ENCODE measurements around the gene PPIL1.

The PPIL1 gene

DNA sequence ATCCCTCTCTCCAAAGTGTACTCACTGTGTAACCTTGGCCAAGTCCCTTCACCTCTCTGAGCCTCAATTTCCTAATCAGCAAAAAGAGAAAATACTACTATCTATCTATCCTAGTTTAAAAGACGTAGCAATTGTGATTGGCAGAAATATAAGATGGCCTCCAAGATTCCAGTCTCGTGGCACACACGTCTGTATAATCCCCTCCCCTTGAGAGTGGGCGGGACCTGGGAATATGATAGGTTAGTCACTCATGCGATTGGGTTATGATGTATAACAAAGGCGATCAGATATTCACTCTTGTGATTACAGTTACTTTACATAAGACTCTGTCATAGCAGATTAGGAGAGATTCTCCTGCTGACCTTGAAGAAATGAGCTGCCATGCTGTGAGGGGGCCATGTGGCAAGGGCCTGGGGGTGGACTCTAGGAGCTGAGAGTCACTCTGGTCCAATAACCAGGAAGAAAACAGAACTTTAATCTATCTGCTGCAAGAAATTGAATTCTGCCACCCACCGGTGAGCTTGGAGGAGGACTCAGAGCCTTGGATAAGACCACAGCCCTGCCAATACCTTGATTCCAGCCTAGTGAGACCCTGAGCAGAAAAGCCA is 41.3 kb downstream of the PPIL1 start:
- no peak for DNase-seq

DNA sequence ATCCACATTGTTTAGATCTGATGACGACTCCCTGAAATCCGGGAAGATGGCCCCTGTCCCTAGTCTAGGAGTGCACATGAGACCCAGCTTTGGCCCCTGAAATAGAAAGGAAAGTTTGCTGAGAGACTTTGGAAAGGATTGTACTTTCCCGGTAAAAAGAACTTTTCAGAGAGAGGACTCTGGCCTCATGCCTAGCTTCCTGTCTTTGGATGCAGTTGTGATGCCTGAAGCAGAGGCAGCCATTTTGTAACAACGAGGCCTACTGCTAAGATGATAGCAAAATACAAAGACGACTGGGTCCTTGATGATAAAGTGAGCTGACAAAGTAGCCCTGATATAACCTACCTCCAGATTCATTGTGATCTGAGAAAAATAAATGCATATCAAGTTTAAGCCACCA is 42.3 kb downstream of the PPIL1 start:
- DNase-seq: no peak

DNA sequence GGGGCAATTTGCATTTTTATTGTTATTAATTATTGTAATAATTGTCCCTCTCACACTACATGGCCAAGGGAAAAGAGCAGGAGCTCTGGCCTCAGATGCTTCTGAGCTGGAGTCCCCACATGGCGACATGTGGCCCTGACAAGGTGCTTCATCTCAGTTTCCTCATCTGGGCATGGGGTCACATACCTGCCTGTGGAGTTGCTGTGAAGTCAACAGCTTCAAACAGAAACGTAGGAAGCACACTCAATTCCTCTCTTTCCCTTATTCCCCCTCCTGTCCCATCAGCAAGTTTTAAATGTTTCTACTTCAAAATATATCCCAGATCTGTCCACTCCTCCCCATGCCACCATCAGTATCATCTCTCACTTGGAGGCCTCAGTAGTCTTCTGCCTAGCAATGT is 44.0 kb downstream of the PPIL1 start:
- no peak for DNase-seq

DNA sequence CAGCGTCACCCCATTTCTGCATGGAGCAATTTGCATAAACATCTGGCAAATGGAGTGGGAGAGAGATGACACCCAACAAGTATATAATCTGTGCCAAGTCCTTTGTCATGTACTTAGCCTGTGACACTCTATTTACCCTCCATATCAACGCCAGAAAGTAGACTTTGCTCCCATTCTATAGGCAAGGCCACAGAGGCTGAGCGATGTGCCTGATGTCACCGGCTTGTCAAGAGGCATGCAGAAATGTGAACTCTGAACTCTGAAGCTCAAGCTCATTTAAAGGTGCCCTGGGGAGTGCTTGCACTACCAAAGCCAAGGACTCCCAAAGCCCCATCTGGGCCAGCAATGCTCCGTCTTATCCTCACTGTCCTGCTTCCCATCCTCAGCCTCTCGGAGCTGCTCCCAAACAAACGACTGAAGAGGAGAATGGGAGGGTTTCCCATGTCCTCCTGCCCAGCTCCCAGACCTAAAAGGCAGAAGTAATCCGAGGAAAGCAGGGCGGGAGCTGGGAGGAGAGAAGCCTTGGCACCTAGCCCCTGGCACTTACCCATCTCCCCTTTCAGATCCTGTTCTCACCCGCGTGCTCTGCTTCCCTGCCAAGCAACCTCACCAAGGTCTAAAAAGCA is 44.6 kb downstream of the PPIL1 start:
- no peak for DNase-seq

DNA sequence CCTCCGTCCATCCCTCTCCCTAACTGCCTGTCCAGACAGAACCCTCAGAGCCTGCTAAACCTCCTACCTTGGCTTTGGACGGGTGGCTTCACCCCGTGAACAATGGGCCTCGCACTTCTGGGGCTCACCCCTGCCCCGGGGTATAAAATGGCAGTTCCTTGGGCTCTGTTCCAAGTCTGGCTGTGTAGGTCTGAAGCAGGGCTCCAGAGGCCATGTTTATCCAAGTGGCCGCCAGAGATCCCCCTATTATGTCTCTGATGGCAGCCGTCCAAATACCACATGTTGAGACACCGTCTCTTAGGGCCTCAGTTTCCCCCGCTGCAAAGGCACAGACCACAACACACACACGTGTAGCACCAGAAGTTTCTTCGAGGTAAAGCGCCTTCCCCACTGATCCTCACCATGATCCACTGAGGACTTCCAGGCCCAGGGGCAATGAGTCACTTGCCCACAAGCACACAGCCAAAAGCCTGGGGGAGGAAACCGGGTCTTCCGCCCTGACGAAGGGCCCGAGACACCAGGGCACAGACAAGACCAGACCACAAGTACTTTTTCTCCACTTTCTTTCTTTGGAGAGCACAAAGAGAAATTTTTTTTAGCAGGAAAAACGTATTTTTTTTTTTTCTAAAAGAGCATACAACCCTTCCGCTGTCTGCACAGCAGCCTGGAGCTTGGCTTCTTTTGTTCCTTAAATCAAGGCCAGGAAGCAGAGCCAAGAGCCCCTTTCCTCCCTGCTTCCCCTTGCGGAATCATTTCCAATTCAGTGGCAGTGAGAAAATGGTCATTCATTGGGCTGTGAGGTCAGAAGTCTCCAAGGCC is 47.1 kb downstream of the PPIL1 start:
- DNase-seq: no peak

DNA sequence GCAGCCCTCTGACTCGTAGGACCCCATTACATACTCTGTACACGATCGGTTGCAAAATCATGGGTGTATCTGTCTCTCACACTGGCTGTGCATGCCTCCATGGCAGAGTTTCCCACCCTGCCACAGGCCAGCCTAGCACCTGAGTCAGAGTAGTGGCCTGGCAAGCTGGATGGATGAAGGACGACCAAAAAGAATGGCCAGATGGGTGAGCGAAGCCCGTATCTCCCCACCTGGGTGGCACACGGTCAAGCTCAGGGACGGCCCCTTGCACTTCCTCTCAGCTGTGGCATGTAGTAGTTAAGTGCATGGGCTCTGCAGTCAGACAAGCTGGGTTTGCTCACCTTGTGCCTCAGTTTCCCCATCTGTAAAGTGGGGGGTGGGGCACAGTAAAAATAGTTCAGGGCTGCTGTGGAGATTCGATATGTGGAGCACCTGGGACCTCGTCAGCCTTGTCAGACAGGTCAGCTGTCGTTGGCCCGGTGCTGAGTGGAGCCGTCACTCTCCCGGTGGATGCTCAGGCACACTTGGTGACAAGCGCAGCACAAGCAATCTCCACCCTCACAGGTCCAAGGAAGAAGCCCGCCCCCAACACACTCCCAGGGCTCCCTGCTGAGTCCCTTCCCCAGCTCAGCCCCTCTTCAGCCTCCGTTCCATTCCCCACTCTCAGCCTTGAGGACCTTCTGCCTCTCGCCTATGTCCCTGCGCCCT is 47.9 kb downstream of the PPIL1 start:
- DNase-seq: no peak

DNA sequence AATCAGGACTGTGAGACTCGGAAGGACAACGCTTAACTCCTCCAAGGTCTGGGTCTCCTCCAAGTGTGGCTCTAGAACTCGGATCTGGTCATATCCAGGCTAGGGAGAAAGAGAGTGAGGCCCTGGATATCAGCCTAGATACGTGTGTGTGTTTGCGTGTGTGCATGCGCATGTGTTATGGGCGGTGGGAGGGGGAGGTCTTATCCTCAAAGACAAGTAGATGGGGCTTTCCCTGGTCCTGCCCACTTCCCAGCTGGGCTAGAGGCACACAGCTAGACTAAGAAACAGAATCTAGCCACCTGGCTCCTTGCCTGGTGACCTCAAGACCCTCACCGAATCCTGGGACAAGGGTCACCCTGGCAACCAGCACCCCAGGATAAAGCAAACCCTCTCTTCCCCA is 48.6 kb downstream of the PPIL1 start:
- DNase-seq: no peak

DNA sequence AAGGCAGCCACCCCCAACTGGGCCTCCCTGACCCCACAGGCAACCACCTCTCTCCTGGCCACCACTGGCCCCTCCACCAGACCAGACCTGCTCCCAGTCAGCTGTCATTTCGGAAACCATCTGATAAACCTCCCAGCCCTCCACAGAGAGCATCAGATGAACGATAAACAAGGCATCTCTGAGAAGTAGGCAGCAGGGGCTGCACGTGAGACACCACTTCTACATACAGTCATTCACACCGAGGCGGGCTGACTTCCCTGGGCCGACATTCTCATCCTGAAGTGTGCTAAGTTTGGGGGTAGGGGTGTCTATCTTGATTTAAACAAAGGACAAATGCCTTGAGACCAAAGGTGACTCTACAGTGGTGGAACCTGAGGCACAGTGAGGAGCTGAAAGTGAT is 49.2 kb downstream of the PPIL1 start:
- DNase-seq: no peak

DNA sequence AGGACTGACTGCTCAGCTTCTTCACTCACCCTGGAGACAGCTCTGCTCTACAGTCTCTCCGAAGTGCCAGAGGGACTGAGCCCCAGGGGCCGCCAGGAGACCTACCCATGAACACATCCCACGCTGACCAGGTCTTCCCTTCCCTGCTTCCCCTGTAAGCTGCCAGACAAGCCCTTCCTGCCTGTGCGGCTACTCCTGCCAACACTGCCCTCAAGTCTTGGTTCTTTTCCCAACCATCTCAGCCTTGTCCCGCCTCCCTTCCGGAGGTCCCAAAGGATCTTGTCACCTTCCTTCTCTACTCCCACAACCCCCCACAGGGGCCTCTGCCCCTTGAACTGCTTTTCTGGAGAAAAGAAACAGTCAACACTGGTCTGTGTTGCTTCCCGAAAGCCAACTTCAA is 50.4 kb downstream of the PPIL1 start:
- DNase-seq: no peak

DNA sequence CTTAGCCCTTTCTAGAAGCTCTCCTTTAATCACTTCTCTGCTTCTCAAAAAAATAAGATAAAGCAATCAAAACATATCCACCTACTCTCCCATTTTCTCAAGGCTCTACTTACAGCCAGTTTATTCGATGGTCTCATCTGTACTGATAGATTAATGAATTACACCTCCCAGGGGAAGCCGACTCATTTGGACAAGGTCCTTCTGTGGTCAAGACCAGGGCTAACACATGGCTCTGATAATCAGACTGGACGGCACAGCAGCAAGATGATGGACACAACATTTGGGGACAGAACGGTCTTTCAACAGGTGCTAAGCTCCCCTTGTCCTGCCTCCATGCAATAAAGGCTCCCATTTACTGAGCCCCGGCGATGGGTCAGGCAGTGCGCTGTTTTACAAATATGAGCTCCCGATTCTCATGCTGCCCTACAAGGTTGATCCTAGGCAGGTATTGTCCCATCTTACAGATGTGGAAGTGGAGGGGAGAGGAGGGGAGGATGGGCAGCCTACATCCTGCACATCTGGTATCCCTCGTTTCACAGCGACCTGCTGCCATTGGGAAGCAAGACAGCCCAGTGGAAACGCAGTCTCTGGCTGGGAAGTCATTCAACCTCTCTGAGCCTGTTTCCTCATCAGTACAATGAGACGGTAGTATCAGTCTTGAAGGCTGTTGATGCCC is 51.0 kb downstream of the PPIL1 start:
- DNase-seq: no peak

DNA sequence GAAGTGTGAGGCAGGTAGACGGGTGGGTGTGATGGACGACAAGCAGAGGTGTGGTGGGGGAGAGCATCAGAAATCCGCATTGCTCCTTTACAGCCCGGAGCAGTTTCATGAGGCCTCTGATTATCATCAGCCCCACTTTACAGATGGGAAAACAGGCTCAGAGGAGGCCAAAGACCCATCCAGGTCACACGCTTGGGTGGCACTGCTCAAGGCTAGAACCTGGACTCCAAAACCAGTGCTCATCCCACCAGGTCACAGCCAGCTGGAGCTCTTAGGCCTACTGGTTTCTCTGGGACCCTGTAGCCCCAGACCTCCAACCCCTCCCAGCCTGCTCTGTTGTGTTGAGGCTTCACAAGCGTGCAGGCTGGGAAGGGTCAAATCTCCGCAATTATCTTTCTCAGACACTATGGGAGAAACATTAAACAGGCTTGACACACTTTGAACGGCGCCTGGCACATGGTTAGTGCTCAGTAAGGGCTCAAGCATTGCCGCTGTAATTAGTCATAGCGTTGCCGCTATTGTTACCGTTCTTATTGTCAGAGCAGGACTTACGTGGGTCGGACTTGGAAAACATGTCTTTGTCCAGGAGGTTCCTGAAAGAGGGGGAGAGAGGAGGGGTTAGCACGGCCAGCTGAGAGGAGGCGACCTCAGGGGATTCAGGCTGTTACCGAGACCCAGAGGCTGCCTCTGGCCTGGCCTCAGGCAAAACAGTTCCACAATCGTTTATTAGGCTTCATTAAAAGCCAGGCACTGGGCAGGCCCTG is 51.9 kb downstream of the PPIL1 start:
- no peak for DNase-seq

DNA sequence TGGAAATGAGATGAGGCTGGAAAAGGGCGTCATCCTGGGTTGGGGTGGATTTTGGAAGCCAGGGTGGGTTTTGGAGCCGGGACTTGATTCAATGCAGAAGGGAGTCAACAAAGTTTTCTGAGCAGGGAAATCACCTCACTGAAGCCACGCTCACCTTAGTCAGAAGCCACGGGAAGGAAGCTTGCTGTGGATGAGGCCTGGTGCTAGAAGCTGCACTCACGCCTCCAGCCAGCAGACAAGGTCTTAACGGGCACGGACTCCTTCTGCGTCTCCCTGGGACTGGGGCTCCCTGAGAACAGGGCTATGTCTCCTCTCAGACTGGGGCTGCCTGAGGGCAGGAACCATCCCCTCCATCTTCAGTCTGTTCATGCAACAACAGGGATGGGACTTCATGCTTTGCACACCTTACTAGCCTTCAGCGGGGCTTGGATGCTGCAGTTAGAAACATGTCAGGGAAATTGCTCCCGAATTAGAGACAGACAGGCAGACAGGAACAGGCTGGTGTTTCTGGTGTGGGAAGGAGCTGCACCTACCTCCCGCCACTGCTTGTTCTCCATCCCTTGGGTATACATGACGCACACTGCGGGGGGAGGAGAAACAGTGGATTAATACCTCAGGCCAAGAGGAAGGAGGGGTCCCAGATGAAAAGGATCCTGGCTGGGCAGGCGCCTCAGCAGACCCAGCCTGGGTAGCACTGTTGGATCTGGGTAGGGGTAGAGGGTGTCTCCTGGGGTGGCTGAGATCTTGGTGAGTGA is 52.8 kb downstream of the PPIL1 start:
- DNase-seq: no peak

DNA sequence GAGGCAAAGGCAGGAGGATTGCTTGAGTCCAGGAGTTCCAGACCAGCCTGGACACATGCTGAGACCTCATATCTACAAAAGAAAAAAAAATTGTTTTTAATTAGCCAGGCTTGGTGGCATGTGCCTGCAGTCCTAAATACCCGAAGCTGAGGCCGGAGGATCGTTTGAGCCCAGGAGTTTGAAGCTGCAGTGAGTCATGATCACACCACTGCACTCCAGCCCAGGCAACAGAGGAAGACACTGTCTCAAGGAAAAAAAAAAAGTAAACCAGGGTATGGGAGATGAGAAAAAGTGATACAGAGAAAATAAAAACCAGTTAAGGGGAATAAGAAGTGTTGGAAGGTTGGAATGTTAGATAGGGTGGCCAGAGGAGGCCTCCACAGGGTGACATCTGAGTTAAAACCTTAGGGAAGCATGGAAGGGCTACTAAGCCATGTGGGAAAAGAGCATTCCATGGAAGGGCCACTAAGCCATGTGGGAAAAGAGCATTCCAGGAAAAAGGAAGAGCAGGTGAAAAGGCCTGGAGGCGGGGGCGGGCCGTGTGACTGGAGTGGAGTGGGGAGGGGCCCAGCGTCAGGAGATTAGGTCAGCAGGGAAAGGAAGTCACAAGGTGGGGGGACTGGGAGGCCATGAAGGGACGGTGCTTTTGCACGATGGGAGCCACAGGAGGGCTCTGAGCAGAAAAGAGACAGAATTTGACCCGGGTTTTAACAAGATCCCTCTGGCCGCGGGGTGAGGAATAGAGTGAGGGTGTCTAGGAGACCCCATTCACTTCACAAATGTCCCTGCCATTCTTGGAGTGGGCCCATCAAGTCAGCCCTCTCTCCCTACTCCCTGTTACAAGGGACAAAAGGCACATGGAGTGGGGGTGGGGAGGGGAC is 53.7 kb downstream of the PPIL1 start:
- no peak for DNase-seq

DNA sequence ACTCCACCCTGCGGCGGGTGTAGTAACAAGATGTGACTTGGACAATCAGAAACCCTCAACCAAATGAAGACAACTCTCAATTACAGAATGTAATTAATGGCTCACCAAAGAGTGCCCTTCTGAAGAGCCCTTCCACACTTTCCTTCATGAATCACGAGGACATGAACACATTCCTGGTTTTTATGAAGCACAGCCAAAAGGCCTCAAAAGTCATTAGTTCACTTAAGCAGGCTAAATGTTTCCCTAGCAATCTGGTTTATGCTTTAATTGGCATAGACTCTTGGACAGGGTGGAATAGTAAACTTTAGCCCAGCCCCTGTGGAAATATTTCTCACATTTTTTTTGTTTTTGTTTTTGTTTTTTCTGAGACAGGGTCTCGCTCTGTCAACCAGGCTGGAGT is 55.8 kb downstream of the PPIL1 start:
- DNase-seq: no peak

DNA sequence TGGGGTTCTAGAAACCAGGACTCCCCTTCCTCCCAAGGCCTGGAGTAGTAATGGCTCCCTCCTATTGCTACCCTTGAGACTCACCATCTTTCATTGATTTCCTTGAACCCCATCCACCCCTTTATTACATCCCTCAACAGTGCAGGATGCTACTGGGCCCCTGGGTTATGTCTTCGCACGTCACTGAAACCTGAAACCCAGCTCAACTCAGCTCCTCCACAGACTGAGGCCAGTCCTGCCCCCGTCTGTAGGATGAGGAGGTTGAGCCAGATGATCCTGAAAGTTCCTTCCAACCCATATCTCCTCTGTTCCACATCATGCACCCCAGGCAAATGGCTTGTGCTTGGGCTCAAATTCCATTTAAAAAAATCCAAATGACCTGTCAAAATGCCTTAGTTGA is 56.8 kb downstream of the PPIL1 start:
- DNase-seq: no peak

DNA sequence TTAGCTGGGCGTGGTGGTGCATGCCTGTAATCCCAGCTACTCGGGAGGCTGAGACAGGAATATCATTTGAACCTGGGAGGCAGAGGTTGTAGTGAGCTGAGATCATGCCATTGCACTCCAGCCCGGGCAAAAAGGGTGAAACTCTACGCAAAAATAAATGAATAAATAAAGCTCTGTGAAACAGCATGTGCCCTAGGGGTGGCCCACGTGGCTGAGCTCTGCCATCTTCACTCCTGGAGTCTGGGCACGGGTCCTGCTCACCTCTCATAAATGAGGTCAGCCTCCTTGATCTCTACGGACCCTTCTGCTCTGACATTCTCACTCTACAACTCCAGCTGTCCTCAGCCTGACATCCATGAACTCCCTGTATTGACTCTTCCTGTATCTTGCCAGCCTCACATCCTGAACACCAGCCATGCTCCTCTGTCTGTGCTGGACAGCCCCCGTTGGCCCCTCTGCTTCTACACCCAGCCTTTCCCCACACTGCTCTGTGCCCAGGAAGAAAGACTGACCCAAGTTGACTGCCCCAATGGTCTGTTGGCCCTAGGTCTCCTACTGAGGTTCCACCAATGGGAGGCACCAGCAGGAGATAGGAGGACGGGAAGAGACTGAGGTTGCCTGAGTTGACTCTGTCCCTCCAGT is 57.3 kb downstream of the PPIL1 start:
- no peak for DNase-seq

DNA sequence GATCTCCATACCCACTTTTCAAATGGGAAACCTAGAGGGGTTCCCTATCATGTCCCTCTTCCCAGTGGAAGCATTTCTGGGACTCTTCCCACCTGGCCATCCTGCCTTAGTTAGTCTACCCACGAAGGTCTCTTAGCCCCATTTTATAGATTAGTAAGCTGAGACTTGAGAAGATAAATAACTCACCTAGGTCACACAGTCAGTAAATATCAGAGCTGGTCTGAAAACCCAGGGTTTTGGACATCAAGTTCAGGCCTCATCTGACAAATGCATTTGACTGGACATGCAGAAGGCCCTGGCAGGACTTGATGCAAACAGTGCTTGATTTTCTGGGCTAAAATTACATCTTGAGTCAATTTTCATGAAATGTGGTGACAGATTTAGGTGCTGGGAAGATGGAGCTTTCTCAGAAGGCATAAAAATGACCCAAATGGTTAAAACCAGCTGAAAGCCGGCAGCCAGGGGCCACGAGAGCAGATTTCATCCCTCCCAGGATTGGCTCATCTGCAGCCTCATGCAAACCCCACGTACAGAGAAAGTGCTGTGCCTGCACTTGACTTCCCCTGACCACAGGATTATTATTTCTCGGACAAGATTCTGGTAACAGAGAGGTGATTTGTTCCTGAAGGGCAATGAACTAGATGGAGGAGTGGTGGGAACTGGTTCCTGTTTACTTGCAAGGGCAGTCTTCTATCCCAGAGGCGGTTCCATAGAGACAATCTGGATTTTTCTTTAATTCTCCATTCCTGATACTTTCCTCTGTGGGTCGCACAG is 58.5 kb downstream of the PPIL1 start:
- DNase-seq: no peak

DNA sequence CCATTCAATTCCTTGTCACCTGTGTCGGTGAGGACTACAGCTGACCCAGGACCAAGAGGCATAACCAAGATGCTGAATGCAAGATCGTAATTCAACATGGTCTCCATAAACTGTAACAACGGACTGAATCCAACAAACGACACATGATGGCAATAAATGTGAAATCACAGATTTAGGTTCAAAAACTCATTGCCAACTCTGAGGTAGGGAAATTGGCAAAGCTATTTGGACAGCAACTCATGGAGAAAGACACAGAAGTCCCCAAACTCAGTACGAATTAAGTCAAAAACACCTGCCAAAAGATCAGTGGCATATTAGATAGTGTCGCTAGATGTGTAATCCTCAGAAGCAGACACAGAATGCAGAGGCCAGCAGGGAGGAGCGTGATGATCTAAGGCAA is 60.4 kb downstream of the PPIL1 start:
- DNase-seq: no peak

DNA sequence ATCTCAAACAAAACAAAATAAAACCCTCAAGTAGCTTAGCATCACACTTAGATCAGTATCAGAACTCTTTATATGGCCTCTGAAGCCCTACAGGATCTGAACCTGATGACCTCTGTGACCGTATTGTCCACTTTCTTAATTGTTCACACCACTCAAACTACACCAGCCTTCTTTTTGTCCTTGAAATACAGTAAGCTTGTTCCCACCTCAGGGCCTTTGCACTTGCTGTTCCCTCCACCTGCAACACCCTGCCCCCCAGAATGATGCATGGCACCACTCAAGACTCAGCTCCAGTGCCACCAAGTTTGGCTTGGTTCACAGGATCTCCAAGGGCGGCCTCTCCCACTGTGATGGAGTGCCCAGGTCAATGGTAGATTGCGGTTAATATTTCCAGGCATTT is 61.1 kb downstream of the PPIL1 start:
- DNase-seq: no peak
